ENCODE data around the gene LPP.

The LPP gene

DNA sequence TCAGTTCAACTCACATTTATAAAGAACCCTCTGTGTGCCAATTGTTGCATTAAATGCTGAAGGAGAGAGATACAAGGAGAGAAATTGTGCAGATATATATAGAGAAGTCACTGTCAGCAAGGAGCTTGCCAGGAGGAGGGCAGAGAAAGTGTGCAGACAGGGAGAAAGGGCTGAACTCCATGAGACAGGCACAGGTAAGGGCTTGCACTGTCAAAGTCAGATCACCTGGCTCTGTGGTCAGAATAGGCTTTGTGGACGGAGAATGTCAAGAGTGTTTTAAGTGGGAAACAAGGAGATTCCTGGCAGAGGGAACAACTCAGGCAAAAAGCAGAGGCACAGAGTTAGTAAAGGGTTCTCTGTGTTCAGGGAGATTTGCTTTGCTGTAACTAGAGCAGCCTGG is 714.8 kb downstream of the LPP start:
- POLR2A ChIA-PET (ENCODE audit: low non-redundant PET), result no interaction called here
- CTCF ChIA-PET, result no interaction called here
- no peak overlapping the region for H3K27ac ChIP-seq
- no peak for TF ChIP-seq CTCF (conservative IDR thresholded peaks at IDR 0.05; ENCODE audit: low read depth)
- no peak for DNase-seq (ENCODE audit: low spot score)

- DNase-seq (ENCODE audit: low spot score), result no peak
- no peak overlapping the region for H3K27ac ChIP-seq
- POLR2A ChIA-PET (ENCODE audit: low non-redundant PET), result no interaction called here
- CTCF ChIA-PET, result no interaction called here
- TF ChIP-seq CTCF (conservative IDR thresholded peaks at IDR 0.05; ENCODE audit: low read depth), result no peak
These were observed 715.7 kb downstream of the LPP start for GRCh38 chr3:188869628-188870027.

DNA sequence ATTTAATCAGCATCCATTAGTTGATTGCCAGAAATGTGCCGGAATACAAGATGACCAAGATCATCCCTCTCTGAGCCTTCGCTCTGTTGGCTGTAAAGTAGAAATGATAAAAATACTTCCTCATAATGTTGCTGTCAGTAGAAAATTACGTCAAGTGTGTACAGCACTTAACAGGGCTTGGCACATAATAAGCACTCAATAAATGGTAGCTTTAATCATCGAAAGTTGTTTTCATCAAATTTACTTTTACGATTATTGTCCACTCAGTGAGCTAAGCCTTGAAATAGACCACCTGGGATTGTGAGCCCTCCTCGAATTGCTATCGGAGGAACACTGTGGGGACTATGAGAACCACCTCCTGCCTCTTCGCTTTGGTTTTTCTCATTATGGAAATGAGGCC is 716.5 kb downstream of the LPP start:
- TF ChIP-seq CTCF (conservative IDR thresholded peaks at IDR 0.05; ENCODE audit: low read depth), result no peak
- ChIA-PET POLR2A (ENCODE audit: low non-redundant PET) (no interaction called here), CTCF (no interaction called here)
- no peak for DNase-seq (ENCODE audit: low spot score)
- no peak overlapping the region for H3K27ac ChIP-seq

- no peak overlapping the region for H3K27ac ChIP-seq
- DNase-seq (ENCODE audit: low spot score), result no peak
- CTCF ChIA-PET, result no interaction called here
- no peak for TF ChIP-seq CTCF (conservative IDR thresholded peaks at IDR 0.05; ENCODE audit: low read depth)
- POLR2A ChIA-PET (ENCODE audit: low non-redundant PET), result no interaction called here
These were observed 720.6 kb downstream of the LPP start for GRCh38 chr3:188874576-188874975.

DNA sequence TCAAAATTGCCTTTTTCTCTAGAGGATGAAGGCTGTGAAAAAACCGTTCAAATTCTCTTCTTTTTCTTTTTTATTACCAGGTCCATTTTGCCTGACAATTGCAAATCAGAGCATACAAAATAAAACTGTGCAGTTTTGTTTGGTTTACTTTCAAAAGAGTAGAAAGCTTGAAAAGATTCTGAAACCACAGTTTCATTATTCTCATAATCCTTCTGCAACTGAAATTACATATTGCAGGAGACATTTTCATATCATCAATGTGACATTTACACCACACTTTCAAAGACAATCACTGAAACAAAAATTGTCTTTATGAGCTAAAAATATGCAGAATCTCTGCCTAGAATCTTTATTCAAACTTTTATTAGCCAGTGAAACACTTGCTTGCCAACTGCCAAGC is 721.5 kb downstream of the LPP start:
- ChIA-PET POLR2A (ENCODE audit: low non-redundant PET) (no interaction called here), CTCF (interaction anchor here (0.7 kb wide), 1 partner anchor 294 kb away, joined by 3 read pairs; no protein-coding TSS in a partner anchor)
- TF ChIP-seq CTCF (conservative IDR thresholded peaks at IDR 0.05; ENCODE audit: low read depth), result no peak
- no peak for DNase-seq (ENCODE audit: low spot score)
- H3K27ac ChIP-seq, result no peak overlapping the region

GRCh38 chr3:188876370-188876769 is 722.4 kb downstream of the LPP start:
- H3K27ac ChIP-seq, result no peak overlapping the region
- TF ChIP-seq CTCF (conservative IDR thresholded peaks at IDR 0.05; ENCODE audit: low read depth), result no peak
- CTCF ChIA-PET, result no interaction called here
- POLR2A ChIA-PET (ENCODE audit: low non-redundant PET), result no interaction called here
- DNase-seq (ENCODE audit: low spot score), result no peak

- TF ChIP-seq CTCF (conservative IDR thresholded peaks at IDR 0.05; ENCODE audit: low read depth), result no peak
- no peak overlapping the region for H3K27ac ChIP-seq
- ChIA-PET CTCF (no interaction called here), POLR2A (ENCODE audit: low non-redundant PET) (no interaction called here)
- no peak for DNase-seq (ENCODE audit: low spot score)
These were observed 723.4 kb downstream of the LPP start for GRCh38 chr3:188877381-188877780.
